ENCODE measurements around the gene TRIM2. TPM values are rescaled to one million over a fixed set of nuclear protein-coding genes. Genes with fewer than 3 reads are reported as not detected.

The TRIM2 gene
- total and polyA plus RNA-seq, 2 of the 8 experiments (the other 6 are each of a cell fraction or from before 2014, with no cell fraction given) = 34.0 to 59.8 TPM

DNA sequence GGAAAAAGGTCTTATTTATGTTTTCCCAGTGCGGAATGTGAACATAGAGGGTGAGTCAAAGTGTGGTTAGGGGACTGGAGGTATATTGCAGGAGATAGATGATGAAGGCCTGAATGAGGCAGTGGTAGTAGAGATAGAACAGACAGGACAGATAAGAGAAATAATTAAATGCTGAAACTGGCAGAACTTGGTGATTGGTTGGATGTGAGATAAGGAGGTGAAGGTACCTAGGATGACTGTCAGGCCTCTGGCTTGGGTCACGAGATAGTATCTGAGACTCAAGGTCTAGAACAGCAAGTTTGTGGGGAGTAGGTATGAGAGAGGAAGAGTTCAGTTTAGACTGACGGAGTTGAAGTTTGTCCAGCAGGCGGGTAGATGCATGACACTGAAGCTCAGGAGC lies 143.8 kb downstream of the TRIM2 start (continued):
- TF ChIP-seq POU5F1 (IDR thresholded peaks at IDR 0.05; ENCODE audit: low read depth, low read length) (no peak), CBX5 (IDR thresholded peaks at IDR 0.05; ENCODE audit: low read depth, low read length) (no peak), JUN (IDR thresholded peaks at IDR 0.05; ENCODE audit: low read depth, low read length) (no peak), BRCA1 (IDR thresholded peaks at IDR 0.05; ENCODE audit: low read depth, low read length) (no peak)
